Stimulated activated CD8-positive, alpha-beta memory T cell treated with anti-CD3 and anti-CD28 coated beads, Interleukin-15, amount 100 ng/mL, for 24 hours (primary cell): Measurements from ENCODE around the gene NYNRIN.
"Not testable (repeated sequence)": the region's sequence is repeated elsewhere in the genome, so short reads cannot be mapped to it uniquely, and the experiment has no call there.

ENCODE experiments used
- DNase-seq: peaks from one replicate; pipeline ENCODE4 v3.0.0-alpha.2; 2020; ENCODE audit warnings: low read depth

NYNRIN gene

GRCh38 chr14:24369907-24370687 is 28.7 kb upstream of the NYNRIN start:
- no peak for DNase-seq

GRCh38 chr14:24370748-24371147 is 28.1 kb upstream of the NYNRIN start:
- DNase-seq, result no peak

GRCh38 chr14:24371605-24372004 is 27.2 kb upstream of the NYNRIN start:
- DNase-seq, result not testable (repeated sequence)

- DNase-seq, result no peak
Observed at GRCh38 chr14:24372701-24373416, 25.9 kb upstream of the NYNRIN start.

GRCh38 chr14:24376448-24377070 is 22.2 kb upstream of the NYNRIN start:
- DNase-seq, result no peak

DNA sequence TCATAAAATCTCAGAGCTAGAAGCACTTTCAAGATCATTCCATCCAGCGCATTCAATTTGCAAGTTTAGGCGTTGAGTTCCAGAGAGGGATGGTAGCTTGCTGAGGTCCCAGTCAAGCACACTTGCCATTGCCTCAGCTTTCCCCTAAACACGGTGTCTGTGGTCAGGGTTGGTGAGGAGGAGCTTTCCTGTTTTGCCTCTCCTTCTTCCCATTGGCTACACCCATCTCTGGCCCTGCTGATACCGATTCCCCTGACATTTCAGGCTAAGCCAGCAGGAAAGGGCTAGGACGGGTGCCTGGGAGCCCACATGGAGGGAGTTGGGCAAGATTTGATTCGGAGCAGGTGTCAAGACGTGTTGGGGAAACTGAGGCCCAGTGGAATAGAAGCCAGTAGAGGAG is 21.7 kb upstream of the NYNRIN start:
- DNase-seq, result no peak

- DNase-seq, result no peak
Observed at GRCh38 chr14:24377657-24378056, 21.1 kb upstream of the NYNRIN start.

DNA sequence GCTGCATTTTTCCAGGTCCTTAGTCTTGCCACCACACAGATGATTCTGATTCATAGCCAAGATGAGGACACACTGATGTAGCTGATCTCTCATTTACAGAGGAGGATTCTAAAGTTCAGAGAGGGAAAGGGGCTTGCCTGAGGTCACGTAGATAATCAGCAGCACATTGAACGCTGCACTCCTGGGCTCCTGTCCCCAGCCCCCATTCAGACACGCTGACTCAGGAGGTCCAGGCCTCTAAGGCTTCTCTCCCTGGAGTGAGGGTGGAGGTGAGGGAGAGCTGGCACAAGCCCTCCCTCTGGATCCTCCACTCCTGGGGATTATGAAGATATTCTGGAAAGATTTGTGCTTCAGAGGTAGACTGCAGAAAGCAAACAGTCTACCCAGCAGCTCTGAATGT is 20.5 kb upstream of the NYNRIN start:
- DNase-seq, result no peak

GRCh38 chr14:24378981-24379906 is 19.6 kb upstream of the NYNRIN start:
- DNase-seq, result no peak

DNA sequence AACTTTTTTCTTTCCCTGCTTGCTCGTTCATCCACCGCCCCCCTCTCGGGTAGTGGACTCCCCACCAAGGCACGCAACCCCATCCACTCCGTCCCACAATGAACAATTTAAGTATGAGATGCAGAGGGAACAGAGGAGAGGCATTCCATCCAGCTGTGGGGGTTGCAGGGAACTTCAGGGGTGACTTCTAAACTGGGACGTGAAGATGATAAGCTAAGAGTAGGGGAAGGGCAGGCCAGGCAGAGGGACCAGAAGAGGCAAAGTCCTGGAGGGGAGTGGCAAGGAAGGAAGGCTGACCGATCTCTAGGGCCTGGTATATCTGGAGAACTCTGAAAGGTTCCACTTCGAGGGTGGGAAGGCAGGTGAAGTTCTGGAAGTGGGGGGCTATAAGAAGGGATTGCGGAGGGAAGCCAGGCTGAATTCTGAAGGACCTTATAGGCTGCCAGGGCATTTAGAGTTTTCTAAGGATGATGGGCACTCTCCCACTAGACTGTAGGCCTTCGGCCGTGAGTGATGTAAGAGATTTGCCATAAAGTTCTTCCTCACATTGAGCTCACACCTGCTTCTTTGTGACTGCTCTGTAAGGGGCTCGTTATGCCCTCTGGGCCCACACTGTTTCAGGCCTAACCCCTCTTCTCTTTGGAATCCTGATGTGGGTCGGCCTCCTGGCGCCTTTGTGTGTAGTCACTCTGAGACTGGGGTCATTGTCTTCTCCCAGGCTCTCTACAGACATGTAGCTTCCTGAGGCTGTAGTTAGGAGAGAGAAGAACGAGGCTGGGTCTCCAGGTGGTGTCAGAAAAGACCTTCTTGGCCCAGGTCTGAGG is 18.7 kb upstream of the NYNRIN start:
- DNase-seq, result no peak

DNA sequence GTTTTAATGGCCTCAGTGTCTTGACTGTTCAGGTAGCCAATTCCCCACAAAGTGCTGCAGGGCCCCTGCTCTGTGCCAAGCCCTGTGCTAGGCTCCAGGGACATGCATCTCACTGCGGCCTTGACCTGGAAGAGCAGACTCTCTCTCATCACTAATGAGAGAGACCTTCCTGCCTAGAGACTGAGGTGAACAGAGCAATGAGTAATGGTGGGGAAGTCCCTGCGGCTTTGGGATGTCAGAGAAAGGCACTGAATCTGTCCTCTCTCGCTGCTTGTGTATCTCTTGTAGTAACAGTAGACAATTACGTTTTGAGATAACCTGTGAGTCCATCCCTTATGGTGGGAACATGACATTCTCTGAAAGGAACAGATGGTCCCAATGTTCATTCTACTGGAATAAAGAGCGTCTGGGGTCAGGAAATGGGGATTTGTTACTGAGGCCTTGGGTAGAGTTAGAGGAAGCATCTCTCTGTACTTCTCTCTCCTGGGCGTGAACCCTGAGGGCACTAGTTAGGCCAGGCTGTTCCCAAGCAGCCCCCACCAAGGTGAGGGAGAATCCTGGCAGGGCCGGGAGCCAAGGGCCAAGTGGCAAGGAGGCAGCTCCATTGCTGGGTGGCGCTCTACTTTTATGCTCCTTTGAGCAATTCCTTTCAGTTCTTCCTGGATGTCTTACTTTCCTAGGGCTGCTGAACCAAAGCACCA is 17.3 kb upstream of the NYNRIN start:
- no peak for DNase-seq

DNA sequence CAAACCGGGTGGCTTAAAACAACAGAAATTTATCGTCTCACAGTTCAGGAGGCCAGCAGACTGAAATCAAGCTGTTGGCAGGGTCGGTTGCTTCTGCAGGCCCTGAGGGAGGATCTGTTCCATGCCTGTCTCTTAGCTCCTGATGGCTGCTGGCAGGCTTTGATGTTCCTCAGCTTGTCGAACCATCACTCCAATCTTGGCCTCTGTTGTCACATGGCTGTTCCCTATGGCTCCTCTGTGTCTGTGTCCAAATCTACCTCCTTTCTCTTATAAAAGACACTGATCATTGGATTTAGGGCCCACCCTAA is 16.8 kb upstream of the NYNRIN start:
- no peak for DNase-seq

DNA sequence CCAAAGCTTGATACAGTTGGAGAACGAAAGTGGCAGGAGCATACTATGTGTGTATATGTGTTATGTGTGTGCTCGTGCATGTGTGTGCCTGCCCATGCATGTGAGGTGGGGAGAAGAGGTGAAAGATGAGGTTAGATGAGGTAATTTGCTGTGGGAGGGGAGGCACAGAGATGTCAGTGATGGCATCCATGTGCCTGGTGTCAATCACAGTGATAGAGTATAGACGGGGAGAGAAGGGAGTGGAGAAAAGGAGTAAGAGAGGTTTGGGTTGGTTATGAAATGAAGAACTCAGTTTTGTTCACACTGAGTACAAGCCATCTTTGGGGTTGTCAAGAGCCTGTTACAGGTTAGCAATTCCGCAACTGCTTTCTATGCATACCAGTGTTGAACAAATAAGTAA is 14.6 kb upstream of the NYNRIN start:
- DNase-seq, result no peak

DNA sequence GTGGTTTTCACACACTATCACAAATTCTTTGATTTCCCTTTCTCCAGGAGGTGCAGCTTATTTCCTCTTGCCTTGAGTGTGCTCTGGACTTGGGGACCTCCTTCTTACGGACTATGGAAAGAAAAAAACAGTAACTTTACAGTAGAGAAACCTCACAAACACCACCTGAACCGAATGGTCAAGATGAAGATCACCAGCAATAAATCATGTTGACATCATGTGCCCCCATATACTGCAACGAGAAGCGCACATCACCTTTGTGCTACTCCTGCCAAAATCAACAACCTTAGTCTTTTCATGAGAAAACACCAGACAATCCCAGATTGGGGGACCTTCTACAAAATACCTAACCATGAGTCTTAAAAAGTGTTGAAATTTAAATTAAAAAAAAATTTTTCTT is 13.3 kb upstream of the NYNRIN start:
- no peak for DNase-seq

DNA sequence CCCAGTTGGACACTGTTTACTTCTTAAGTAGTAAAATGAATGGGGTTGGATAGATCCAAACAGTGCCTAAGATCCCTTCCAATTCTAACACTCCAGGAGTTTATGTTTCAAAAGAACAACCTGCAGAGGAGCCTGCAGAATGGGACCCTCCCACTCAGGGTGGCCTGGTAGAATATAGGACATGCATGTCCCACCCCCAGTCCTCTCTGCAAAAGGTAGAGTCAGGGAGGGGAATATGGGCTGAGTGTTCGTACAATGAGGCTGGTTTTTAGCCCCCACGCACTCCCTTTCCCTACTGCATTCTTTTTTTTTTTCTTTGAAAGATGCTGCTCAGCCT is 11.8 kb upstream of the NYNRIN start:
- no peak for DNase-seq

- DNase-seq, result not testable (repeated sequence)
Observed at GRCh38 chr14:24387579-24387978, 11.2 kb upstream of the NYNRIN start.

DNA sequence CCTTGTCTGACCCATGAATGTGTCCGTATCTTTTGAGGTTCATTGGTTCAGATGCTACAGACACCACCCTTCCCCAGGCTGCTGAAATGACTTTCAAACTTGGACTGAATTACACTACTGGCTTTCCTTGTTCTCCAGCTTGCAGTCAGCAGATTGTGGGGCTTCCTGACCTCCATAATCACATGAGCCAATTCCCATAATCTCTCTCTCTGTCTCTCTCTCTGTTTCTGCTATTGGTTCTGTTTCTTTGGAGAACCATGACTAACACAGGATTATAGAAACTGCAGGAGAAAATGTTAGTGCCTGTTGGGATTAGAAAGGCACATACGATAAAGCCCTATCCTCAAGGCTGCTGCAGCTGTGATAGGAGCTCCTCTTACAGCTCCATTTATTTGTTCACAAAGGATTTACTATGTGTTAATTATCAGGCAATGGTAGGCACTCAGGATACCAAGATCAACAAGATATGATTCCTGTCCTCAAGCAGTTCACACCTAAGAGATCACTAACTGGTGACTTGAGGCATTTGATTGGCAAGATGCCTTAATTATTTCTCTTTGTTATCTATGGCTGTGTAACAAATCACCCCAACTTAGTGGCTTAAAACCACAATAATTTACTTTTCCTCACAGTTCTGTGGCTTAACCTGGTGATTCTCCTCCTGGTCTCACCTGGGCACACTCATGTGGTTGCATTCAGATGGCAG is 10.2 kb upstream of the NYNRIN start:
- DNase-seq, result no peak

- no peak for DNase-seq
Observed at GRCh38 chr14:24389226-24389848, 9.5 kb upstream of the NYNRIN start.

DNA sequence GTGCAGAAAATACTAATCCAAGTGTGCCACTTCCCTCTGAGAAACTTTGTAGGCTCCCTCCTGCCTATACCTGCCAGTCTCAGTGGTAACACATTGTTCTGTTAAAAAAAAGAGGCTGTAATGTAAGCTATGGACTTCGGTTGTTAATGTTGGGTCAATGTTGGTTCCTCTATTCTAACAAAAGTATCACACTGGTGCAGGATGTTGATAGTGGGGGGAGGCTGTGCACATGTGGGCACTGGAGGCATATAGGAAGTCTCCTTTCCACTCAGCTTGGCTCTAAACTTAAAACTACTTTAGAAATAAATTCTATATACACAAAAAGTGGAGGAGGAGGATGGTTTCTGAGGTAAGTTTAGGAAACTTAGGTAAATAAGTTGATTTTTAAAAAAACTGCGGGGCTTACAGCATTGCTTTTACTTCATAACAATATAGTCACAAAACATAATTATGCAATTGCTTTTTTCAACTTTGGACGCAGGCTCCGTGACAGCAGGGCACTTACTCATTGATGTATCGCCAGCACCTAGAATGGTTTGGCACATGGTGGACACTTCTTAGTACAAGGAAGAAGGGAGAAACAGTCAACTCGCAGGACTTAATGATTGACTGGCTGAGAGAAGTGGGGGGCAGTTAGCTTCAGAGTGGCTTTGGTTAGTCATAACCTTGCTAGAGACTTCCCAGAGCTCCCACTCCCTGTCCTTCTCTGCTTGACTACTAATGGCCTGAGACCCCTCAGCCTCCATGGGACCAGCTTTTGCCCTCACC is 7.9 kb upstream of the NYNRIN start:
- no peak for DNase-seq
